TTC549 (cell line): ENCODE data around the gene OPRM1.
"Not testable (repeated sequence)": the region's sequence is repeated elsewhere in the genome, so short reads cannot be mapped to it uniquely, and the experiment has no call there.

Source experiments
- FAIRE-seq: peaks from 2 replicates; lab custom pipeline; 2012; peaks lifted over from hg19 to GRCh38; lab: Jason Lieb, UNC

Gene OPRM1

DNA sequence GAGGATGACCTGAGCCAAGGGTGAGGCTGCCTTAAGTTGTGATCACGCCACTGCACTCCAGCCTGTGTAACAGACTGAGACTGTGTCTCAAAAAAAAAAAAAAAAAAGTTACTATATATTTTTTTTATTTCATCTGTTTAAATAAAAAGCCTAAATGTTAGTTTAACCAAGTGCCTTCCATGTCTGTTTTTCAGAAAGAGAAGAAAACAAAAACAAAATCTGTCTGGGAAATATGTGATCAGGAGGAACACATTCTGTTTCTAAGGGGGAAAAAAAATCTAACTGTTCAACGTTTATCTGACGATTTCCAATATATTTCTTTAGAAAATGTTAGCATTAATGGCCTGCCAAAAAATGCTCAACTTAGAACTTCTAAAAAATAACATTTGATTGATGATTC, 170.5 kb downstream of the OPRM1 start:
- no peak for FAIRE-seq

DNA sequence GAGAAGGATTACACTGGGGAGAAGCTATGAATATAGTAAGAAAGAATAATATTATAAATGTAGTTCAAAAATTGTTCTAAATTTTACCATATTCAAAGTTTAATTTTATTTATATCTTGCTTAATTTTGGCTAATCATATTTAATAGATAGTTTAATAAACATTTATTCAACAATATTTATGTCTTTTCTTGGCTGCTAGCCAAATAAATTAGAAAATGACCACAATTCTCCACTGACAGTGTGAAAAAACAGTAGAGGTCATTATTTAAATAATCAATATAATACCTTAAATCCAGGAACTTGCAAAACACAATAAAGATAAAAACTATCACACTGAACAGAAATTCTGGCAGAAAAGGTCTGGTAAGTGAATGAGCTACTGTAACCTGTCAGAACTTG, 171.6 kb downstream of the OPRM1 start:
- FAIRE-seq: no peak

DNA sequence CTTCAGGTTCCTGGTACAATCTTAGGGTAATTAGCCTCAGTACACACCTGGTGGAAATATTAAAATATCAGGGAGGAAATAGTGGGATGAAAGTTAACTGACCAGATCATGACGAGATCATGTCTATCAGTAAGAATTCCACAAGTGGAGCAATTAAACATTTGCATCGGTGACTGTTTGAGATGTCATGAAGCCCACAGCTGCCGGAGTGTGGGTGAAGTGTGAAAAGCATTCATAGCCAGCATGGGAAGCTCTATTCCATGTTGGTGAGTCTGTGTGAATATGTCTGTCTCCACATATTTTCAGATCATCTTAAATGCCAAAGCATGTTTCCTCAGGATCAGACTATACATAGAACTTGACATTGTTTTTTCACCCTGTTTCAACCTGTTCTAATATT, 174.7 kb downstream of the OPRM1 start:
- no peak for FAIRE-seq

GRCh38 chr6:154218301-154218700, 179.3 kb downstream of the OPRM1 start:
- FAIRE-seq: no peak

GRCh38 chr6:154218787-154219186, 179.7 kb downstream of the OPRM1 start:
- FAIRE-seq: no peak

DNA sequence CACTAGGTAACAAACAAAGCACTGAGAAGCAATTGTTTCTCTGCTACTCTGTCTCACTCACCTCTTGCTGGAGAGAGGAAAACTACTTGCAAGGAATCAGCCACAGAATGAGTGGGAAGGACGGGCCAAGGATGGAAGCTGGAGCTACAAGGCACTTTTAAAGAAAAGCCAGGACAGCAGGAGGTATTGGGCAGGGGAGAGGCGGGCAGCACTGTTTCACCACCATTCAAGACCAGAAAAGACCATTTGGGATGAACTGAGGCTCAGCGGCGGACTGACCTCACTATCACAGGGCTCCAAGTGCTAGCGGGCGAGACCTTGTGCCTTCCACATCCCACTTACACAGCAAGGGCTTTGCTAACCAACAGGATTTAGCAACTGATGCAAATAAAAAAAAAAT, 180.2 kb downstream of the OPRM1 start:
- no peak for FAIRE-seq

- FAIRE-seq: no peak
These were observed 183.7 kb downstream of the OPRM1 start for GRCh38 chr6:154222716-154223115.

GRCh38 chr6:154223296-154223695, 184.3 kb downstream of the OPRM1 start:
- FAIRE-seq: no peak

- no peak for FAIRE-seq
These were observed 187.4 kb downstream of the OPRM1 start for GRCh38 chr6:154226461-154226860.

DNA sequence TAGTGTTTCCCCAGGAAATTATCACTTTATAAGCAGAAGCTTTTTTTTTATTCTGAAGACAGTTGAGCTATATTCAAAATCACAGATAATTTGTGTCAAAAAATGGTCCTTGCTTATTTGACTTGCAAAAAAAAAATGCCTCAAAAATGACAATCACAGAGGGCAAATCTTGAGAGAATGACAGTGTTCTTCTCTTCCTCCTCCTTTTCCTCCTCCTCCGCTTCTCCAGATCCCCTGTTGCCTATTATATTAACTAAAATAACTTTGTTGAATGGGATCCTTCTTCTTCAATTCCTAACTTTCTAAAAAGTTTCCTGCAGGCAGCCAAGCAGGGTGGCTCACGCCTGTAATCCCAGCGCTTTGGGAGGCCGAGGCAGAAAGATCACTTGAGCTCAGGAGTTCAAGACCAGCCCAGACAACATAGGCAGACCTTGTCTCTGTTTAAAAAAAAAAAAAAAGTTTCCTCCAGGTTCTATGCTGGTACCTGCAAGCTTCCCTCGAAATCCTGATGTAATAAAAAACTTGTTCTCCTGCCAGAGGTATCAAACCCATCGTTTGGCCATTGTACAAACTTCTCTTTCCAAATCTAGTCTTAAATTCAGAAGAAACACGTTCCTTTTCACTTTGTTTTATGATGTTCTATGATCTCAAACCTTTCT, 189.0 kb downstream of the OPRM1 start:
- FAIRE-seq: no peak

DNA sequence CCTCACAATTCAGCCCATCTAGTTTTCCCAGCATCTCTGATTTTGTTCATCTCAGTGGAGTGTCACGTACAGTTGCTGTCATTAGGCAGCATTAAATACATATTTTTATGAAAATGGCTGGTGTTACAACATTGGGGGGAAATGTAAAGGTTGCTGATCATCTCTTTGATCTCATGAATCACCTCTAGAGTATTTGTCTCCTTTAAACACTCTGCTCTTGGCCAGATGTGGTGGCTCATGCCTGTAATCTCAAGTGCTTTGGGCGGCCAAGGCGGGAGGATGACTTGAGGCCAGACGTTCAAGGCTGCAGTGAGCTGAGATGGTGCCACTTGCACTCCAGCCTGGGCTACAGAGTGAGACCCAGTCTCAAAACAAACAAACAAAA, 189.5 kb downstream of the OPRM1 start:
- no peak for FAIRE-seq

DNA sequence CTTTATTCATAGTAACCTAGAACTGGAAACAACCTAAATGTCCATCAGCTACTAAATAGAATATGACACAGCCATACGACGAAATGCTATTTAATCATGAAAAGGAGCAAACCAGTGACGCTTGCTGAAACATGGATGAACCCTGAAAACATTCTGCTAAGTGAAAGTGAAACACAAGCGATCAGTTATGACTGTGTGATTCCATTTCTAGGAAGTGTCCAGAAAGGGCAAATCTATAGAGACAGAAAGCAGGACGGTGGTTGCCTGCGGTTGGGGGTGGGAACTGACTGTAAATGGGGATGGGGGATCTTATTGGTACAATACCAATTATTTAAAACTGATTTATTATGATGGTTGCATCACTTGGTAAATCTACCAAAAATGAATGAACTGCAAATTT, 190.7 kb downstream of the OPRM1 start:
- no peak for FAIRE-seq

DNA sequence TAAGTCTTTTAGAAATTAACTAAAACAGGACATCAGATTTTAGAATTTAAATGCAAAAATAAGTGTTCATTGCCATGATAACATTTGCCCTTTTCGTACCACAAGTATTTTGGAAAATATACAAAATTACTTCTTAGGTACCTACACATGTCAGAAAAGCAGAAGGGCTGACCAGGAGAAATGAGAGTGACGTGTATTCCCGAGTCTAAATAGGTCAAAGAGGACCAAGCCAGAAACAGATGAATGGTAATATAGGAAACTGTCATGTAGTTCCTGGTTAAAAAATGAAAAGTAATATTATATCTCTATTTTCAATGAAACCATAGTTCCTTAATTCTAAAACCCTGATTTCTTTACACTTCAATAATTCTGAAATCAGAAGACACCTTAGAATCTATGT, 191.4 kb downstream of the OPRM1 start:
- FAIRE-seq: no peak

DNA sequence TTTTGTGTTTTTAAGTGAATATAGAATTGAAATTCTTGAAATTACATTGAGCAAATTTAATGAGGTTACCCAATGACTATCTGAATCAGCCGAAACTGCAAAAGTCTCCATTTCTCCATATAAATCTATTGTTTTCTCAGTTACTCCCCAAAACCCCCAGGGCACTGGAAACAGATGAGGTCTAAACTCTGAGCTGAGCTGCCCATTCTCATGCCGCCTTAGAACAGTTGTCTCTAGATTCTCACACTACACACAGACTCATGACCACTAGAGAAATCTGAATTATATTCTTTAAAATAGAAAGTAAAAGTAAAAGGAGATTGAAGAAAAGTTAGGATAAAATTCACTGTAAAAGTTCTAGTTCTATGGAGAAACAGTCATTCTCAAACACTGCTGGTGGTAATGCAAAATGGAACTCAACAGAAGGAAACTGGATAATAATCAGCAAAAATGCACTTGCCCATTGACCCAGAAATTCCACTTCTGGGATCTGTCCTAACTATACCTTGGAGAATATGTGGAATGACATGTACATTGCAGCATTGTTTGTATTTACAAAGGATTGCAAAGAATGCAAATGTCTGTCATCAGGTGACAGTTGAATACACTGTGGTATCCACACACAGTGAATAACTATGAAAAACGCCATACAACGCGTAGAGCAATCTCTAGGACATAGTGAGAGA, 192.0 kb downstream of the OPRM1 start:
- no peak for FAIRE-seq

GRCh38 chr6:154232013-154232910, 193.2 kb downstream of the OPRM1 start:
- FAIRE-seq: no peak

- no peak for FAIRE-seq
These were observed 194.3 kb downstream of the OPRM1 start for GRCh38 chr6:154233383-154233782.

- FAIRE-seq: no peak
These were observed 195.2 kb downstream of the OPRM1 start for GRCh38 chr6:154234019-154234772.

- FAIRE-seq: no peak
These were observed 197.7 kb downstream of the OPRM1 start for GRCh38 chr6:154236646-154237301.

DNA sequence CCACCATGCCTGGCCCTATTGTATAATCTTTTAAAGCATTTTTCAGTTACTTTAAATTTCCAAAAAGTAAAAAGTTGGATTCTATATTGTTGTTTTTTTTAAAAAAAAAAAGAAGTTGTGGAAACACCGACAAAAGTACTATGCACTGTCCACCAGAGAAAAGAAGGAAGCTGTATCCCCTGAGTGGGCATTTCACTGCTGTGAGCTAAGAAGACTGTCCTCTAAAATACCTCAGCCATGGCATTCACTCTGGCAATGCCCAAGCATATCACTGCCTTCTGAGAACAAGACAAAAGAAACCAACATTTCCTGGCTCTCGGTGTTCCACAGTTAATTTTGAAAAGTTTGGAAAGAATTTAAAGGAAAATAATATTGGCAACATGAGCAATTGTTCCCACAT, 199.8 kb downstream of the OPRM1 start:
- FAIRE-seq: no peak

GRCh38 chr6:154239392-154239791, 200.4 kb downstream of the OPRM1 start:
- no peak for FAIRE-seq

DNA sequence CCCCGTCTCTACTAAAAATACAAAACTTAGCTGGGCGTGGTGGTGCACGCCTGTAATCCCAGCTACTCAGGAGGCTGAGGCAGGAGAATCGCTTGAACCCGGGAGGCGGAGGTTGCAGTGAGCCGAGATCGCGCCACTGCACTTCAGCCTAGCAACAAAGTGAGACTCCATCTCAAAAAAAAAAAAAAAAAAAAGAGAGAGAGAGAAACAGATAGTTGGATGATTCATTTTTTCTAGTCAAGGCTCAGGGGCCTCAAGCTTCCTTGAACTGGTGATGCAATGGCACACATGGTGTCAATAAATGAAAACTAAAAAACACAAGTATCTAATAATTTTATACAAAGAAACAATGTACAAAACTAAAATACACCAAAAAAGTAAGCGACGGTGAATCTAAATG, 202.0 kb downstream of the OPRM1 start:
- FAIRE-seq: not testable (repeated sequence)

DNA sequence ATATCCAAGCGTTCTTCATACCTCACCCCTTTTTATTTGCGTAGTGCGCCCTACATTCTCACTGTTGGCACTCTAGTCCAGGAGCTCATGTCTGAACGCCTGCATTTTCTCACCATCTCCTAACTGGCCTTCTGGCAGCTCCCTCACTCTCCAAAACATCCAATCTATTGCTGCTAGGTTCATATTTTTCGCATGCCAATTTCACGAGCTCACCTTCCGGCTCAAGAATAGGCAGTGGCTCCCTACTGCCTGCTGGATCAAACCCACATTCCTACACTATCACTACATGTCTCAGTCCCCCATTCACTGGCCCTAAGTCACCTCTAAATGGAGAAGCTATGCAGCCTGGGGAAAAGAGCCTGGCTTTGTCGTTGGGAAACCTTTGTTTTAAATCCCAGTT, 202.5 kb downstream of the OPRM1 start:
- FAIRE-seq: no peak
